WTC11 (cell line): Measurements from ENCODE around the gene CSHL1.

Experiments
- CREB1 ChIP-seq: sonication (generic); formaldehyde crosslinking; IDR thresholded peaks from 2 replicates; pipeline ENCODE4 v1.8.0; 2023; ENCODE audit warnings: mild to moderate bottlenecking, missing genetic modification reagents
- CTCF ChIP-seq: fragments of 200-600 bp; IDR thresholded peaks from 2 replicates; pipeline ENCODE4 v1.8.0; 2022; ENCODE audit warnings: antibody characterized with exemption
- IRF1 ChIP-seq: sonication (generic); formaldehyde crosslinking; IDR thresholded peaks from 2 replicates; pipeline ENCODE4 v1.8.0; 2023; ENCODE audit warnings: missing genetic modification reagents
- JUN ChIP-seq: sonication (generic); formaldehyde crosslinking; IDR thresholded peaks from 2 replicates; pipeline ENCODE4 v1.8.0; 2023; ENCODE audit warnings: mild to moderate bottlenecking, missing genetic modification reagents
- OVOL2 ChIP-seq: fragments of 250-450 bp; sonication (Bioruptor Pico); IDR thresholded peaks from 2 replicates; pipeline ENCODE4 v1.9.0; 2021; ENCODE audit warnings: mild to moderate bottlenecking, borderline replicate concordance
- TEAD1 ChIP-seq: sonication (generic); formaldehyde crosslinking; IDR thresholded peaks from 2 replicates; pipeline ENCODE4 v1.8.0; 2022; ENCODE audit warnings: mild to moderate bottlenecking, missing genetic modification reagents
- ZNF232 ChIP-seq: sonication (generic); formaldehyde crosslinking; IDR thresholded peaks from 2 replicates; pipeline ENCODE4 v1.8.0; 2022; ENCODE audit warnings: mild to moderate bottlenecking, missing genetic modification reagents

DNA sequence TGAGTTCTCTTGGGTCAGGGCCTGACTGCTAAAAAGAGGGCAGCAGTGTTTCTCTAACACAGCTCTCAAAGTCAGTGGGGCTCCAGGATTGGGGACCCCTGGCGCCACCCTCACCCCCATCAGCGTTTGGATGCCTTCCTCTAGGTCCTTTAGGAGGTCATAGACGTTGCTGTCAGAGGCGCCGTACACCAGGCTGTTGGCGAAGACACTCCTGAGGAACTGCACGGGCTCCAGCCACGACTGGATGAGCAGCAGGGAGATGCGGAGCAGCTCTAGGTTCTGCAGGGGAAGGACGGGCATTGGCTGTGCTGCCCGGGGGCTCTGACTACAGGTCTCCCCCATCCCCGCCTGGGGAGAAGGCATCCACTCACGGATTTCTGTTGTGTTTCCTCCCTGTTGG is 6.6 kb upstream of the CSHL1 start:
- no peak for TF ChIP-seq CTCF
- no peak for TF ChIP-seq OVOL2
- no peak for TF ChIP-seq IRF1
- no peak for TF ChIP-seq ZNF232 (CRISPR knock-in tag)
- TF ChIP-seq JUN (CRISPR knock-in tag): no peak
- TF ChIP-seq CREB1 (CRISPR knock-in tag): no peak
- no peak for TF ChIP-seq TEAD1
